ENCODE results near the gene EML6. TPM values are rescaled to one million over a fixed set of nuclear protein-coding genes. Genes with fewer than 3 reads are reported as not detected.

The EML6 gene
- total RNA-seq, 2 donors from 2014 or later = 1.4 to 2.1 TPM

- Mint-ChIP-seq H3K36me3 (ENCODE audit: low read depth) (no peaks in the 10 kb centered on the region), H3K9me3 (no peaks in the 10 kb centered on the region), H3K27me3 (ENCODE audit: insufficient read depth) (no peaks in the 10 kb centered on the region), H3K27ac (no peak overlapping the region), H3K4me1 (peaks cover 1% of the 10 kb centered on the region), H3K4me3 (no peak overlapping the region)
- H3K9ac ChIP-seq (ENCODE audit: extremely low read depth, low read length, poor library complexity, severe bottlenecking) = no peak overlapping the region
- WGBS, 2 experiments (ENCODE audit: insufficient coverage in 1 of 2, insufficient read length in 1 of 2) = 62 to 71% methylated on average over 3 to 4 of the region's 4 CpGs
- H3K9me3 ChIP-seq (ENCODE audit: control insufficient read depth, low read length) = no peaks in the 10 kb centered on the region
- H3K27ac ChIP-seq (ENCODE audit: low read depth, low read length) = no peak overlapping the region
- no peak overlapping the region for H3K4me3 ChIP-seq (ENCODE audit: low read length)
- TF ChIP-seq CTCF (conservative IDR thresholded peaks at IDR 0.05) = no peak
- H3K27me3 ChIP-seq (ENCODE audit: control insufficient read depth, insufficient read depth, low read length, poor library complexity, severe bottlenecking) = no peaks in the 10 kb centered on the region
- no peak for DNase-seq
- no peaks in the 10 kb centered on the region for H3K4me1 ChIP-seq (ENCODE audit: control insufficient read depth, insufficient read depth, low read length)
- H3K36me3 ChIP-seq (ENCODE audit: control insufficient read depth, insufficient read depth, low read length) = no peaks in the 10 kb centered on the region
These were observed 113.0 kb downstream of the EML6 start for GRCh38 chr2:54836477-54836876.

GRCh38 chr2:54838585-54839035 is 115.1 kb downstream of the EML6 start:
- Mint-ChIP-seq H3K4me3 (no peak overlapping the region), H3K9me3 (no peaks in the 10 kb centered on the region), H3K4me1 (peaks cover 1% of the 10 kb centered on the region), H3K36me3 (ENCODE audit: low read depth) (no peaks in the 10 kb centered on the region), H3K27me3 (ENCODE audit: insufficient read depth) (no peaks in the 10 kb centered on the region), H3K27ac (no peak overlapping the region)
- H3K27ac ChIP-seq (ENCODE audit: low read depth, low read length) = no peak overlapping the region
- no peak overlapping the region for H3K4me3 ChIP-seq (ENCODE audit: low read length)
- TF ChIP-seq CTCF (conservative IDR thresholded peaks at IDR 0.05) = peak; percentile 92
- peak; percentile 89 for DNase-seq
- no peak overlapping the region for H3K9ac ChIP-seq (ENCODE audit: extremely low read depth, low read length, poor library complexity, severe bottlenecking)
- no peaks in the 10 kb centered on the region for H3K36me3 ChIP-seq (ENCODE audit: control insufficient read depth, insufficient read depth, low read length)
- H3K27me3 ChIP-seq (ENCODE audit: control insufficient read depth, insufficient read depth, low read length, poor library complexity, severe bottlenecking) = no peaks in the 10 kb centered on the region
- no peaks in the 10 kb centered on the region for H3K9me3 ChIP-seq (ENCODE audit: control insufficient read depth, low read length)
- 26 to 27% methylated on average over 2 to 4 of the region's 4 CpGs for WGBS, 2 experiments (ENCODE audit: insufficient coverage in 1 of 2, insufficient read length in 1 of 2)
- no peaks in the 10 kb centered on the region for H3K4me1 ChIP-seq (ENCODE audit: control insufficient read depth, insufficient read depth, low read length)

GRCh38 chr2:54839461-54840255 is 116.2 kb downstream of the EML6 start:
- Histone ChIP-seq H3K27ac (ENCODE audit: low read depth, low read length) (no peak overlapping the region), H3K4me1 (ENCODE audit: control insufficient read depth, insufficient read depth, low read length) (no peaks in the 10 kb centered on the region), H3K27me3 (ENCODE audit: control insufficient read depth, insufficient read depth, low read length, poor library complexity, severe bottlenecking) (no peaks in the 10 kb centered on the region), H3K4me3 (ENCODE audit: low read length) (no peak overlapping the region), H3K36me3 (ENCODE audit: control insufficient read depth, insufficient read depth, low read length) (no peaks in the 10 kb centered on the region), H3K9ac (ENCODE audit: extremely low read depth, low read length, poor library complexity, severe bottlenecking) (no peak overlapping the region), H3K9me3 (ENCODE audit: control insufficient read depth, low read length) (no peaks in the 10 kb centered on the region)
- no peak for TF ChIP-seq CTCF (conservative IDR thresholded peaks at IDR 0.05)
- Mint-ChIP-seq H3K36me3 (ENCODE audit: low read depth) (no peaks in the 10 kb centered on the region), H3K27ac (no peak overlapping the region), H3K9me3 (no peaks in the 10 kb centered on the region), H3K4me3 (no peak overlapping the region), H3K4me1 (peaks cover 1% of the 10 kb centered on the region), H3K27me3 (ENCODE audit: insufficient read depth) (no peaks in the 10 kb centered on the region)
- no peak for DNase-seq
- WGBS, 2 experiments (ENCODE audit: insufficient coverage in 1 of 2, insufficient read length in 1 of 2) = 71 to 100% methylated on average over 2 to 6 of the region's 6 CpGs

Measured in endodermal cell (in vitro differentiated cells).